GM18520 (cell line): Measurements from ENCODE around the gene ITIH5.

Experiments
- ATAC-seq: cut with Tn5 transposase; IDR thresholded peaks from one replicate; pipeline ENCODE4 v1.9.1; 2021; ENCODE audit not compliant: unreplicated experiment

The ITIH5 gene

GRCh38 chr10:7634142-7634894 lies 32.4 kb downstream of the ITIH5 start:
- ATAC-seq: no peak

- no peak for ATAC-seq
Observed at GRCh38 chr10:7626283-7626682, 40.5 kb downstream of the ITIH5 start.

- no peak for ATAC-seq
Observed at GRCh38 chr10:7625836-7626235, 40.9 kb downstream of the ITIH5 start.

GRCh38 chr10:7625009-7625408 lies 41.8 kb downstream of the ITIH5 start:
- no peak for ATAC-seq

GRCh38 chr10:7622969-7623368 lies 43.8 kb downstream of the ITIH5 start:
- ATAC-seq: no peak

GRCh38 chr10:7618461-7618860 lies 48.3 kb downstream of the ITIH5 start:
- no peak for ATAC-seq

GRCh38 chr10:7611909-7612308 lies 54.9 kb downstream of the ITIH5 start:
- ATAC-seq: no peak

GRCh38 chr10:7610651-7611389 lies 55.9 kb downstream of the ITIH5 start:
- no peak for ATAC-seq

GRCh38 chr10:7610026-7610425 lies 56.7 kb downstream of the ITIH5 start:
- ATAC-seq: no peak

GRCh38 chr10:7609556-7609955 lies 57.2 kb downstream of the ITIH5 start:
- ATAC-seq: no peak

- no peak for ATAC-seq
Observed at GRCh38 chr10:7608001-7608400, 58.8 kb downstream of the ITIH5 start.

- no peak for ATAC-seq
Observed at GRCh38 chr10:7606951-7607404, 59.8 kb downstream of the ITIH5 start.

GRCh38 chr10:7605565-7606295 lies 61.0 kb downstream of the ITIH5 start:
- ATAC-seq: no peak

- no peak for ATAC-seq
Observed at GRCh38 chr10:7601023-7601656, 65.6 kb downstream of the ITIH5 start.

GRCh38 chr10:7598771-7599170 lies 68.0 kb downstream of the ITIH5 start:
- ATAC-seq: no peak

- ATAC-seq: no peak
Observed at GRCh38 chr10:7596356-7596755, 70.4 kb downstream of the ITIH5 start.

- ATAC-seq: no peak
Observed at GRCh38 chr10:7593905-7594304, 72.9 kb downstream of the ITIH5 start.

GRCh38 chr10:7593063-7593462 lies 73.7 kb downstream of the ITIH5 start:
- no peak for ATAC-seq

- ATAC-seq: no peak
Observed at GRCh38 chr10:7592627-7593026, 74.1 kb downstream of the ITIH5 start.

GRCh38 chr10:7590271-7590670 lies 76.5 kb downstream of the ITIH5 start:
- ATAC-seq: no peak

- ATAC-seq: no peak
Observed at GRCh38 chr10:7589748-7590147, 77.0 kb downstream of the ITIH5 start.
